Activated CD4-positive, alpha-beta memory T cell treated with anti-CD3 and anti-CD28 coated beads for 36 hours (primary cell): ENCODE data around the gene SNAP29. TPM values are rescaled to one million over a fixed set of nuclear protein-coding genes. Genes with fewer than 3 reads are reported as not detected.
"Not testable (repeated sequence)": the region's sequence is repeated elsewhere in the genome, so short reads cannot be mapped to it uniquely, and the experiment has no call there.

ENCODE experiments used
- CTCF ChIA-PET: fragments of 350-600 bp; sonication (Branson Sonifier 250); formaldehyde crosslinking; loops from one replicate; lab custom pipeline; 2021; ENCODE audit warnings: antibody characterized with exemption, inconsistent platforms; lab: Charles Lee
- POLR2A ChIA-PET: fragments of 350-600 bp; sonication (Branson Sonifier 250); formaldehyde crosslinking; loops from one replicate; lab custom pipeline; 2021; ENCODE audit warnings: antibody characterized with exemption; lab: Charles Lee
- DNase-seq: peaks from one replicate; pipeline ENCODE4 v3.0.0-alpha.2; 2020
- H3K27ac Mint-ChIP-seq: one replicate; pipeline ENCODE4 v1.8.0; 2021; ENCODE audit warnings: mixed read lengths
- H3K27me3 Mint-ChIP-seq: one replicate; pipeline ENCODE4 v1.8.0; 2021; ENCODE audit warnings: mixed read lengths
- H3K36me3 Mint-ChIP-seq: one replicate; pipeline ENCODE4 v1.8.0; 2021; ENCODE audit warnings: mixed read lengths
- H3K4me1 Mint-ChIP-seq: one replicate; pipeline ENCODE4 v1.8.0; 2021; ENCODE audit warnings: low read depth, mixed read lengths
- H3K4me3 Mint-ChIP-seq: one replicate; pipeline ENCODE4 v1.8.0; 2021; ENCODE audit warnings: mild to moderate bottlenecking, mixed read lengths
- H3K9me3 Mint-ChIP-seq: one replicate; pipeline ENCODE4 v1.8.0; 2021; ENCODE audit warnings: mixed read lengths
- intact Hi-C: fragments of 100-400 bp; cut with micrococcal nuclease; formaldehyde crosslinking; loops from one replicate; pipeline ENCODE4 v1.15.1; 2023
- total RNA-seq, 2 experiments: library from RNA; stranded (reverse); gene quantifications; one replicate each; pipeline ENCODE4 v1.2.3, GENCODE V29; 2021

Gene SNAP29
- total RNA-seq, 2 experiments from 2014 or later: 28.2 to 29.1 TPM

DNA sequence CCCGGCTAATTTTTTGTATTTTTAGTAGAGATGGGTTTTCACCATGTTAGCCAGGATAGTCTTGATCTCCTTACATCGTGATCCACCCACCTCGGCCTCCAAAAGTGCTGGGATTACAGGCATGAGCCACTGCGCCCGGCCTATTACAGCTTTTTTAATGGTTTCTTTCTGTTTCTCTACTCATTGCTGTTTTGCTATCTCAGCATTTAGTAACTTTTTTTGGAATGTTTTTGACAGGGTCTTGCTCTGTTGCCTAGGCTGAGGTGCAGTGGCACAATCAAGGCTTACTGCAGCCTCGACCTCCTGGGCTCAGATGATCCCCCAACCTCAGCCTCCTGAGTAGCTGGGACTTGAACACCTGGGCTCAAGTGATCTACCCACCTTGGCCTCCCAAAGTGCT is 53.7 kb downstream of the SNAP29 start:
- Mint-ChIP-seq H3K4me1 (peaks cover 6% of the 10 kb centered on the region), H3K36me3 (no peaks in the 10 kb centered on the region), H3K9me3 (no peaks in the 10 kb centered on the region), H3K27me3 (no peaks in the 10 kb centered on the region), H3K27ac (no peak overlapping the region), H3K4me3 (no peak overlapping the region)
- DNase-seq: no peak
- POLR2A ChIA-PET: no interaction called here
- CTCF ChIA-PET: interaction anchor here (1.1 kb wide), 1 partner anchor 11 kb away, joined by 4 read pairs; no protein-coding TSS in a partner anchor
- intact Hi-C loops: loop anchor here (10.0 kb wide), 1 partner anchor 408 kb away; the partner anchor contains the start of gene MED15

DNA sequence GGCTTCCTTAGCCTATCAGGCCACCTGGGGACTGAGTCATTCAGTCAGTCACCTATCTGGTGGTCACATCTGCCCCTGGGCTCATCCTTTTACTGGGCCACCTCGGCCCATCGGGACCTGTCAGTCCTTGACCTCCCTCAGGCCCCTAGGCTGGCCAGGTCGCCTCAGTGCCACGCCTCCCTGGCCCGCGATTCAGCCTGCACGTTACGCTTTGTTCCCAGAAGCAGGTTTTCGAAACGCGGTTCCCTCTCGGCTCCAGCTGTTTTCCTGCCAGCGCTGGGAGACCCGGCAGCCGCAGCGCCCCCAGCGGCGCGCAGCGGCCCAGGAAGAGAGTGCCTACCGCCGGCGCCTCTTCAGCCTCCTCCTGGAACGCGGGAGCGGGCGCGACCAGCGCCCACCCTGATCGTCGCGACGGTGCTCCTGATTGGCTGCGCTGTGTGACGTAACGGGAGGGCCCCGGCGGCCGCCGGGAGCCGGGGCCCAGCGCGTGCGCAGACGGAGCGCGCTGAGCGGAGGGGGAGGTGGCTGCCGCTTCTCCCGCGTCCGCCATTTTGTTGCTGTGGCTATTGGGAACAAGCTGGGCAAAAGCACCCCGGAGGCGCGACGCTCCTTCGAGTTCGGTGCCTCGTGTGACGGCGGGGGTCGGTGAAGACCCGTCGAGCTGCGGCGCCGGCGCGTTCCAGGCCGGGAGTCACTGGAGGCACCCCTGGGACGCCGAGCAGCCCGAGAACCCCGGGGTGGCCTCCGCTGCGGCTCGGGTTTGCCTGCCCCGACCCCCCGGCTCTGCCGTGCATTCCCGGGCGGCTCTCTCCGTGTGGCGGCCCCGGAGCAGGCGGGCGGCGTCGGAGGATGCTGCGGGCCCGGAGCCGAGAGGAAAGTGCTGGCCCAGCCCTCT is 58.4 kb downstream of the SNAP29 start, which contains the start of gene CRKL:
Gene CRKL, plus strand, starts transcription at position 492 of the 895 bp plus-strand sequence. CDS start 528 bp downstream, outside the sequence.
- peak within 1 kb of the TSS; percentile 99 for H3K4me3 Mint-ChIP-seq
- no peaks in the 10 kb centered on the region for H3K9me3 Mint-ChIP-seq
- POLR2A ChIA-PET: no interaction called here
- H3K27me3 Mint-ChIP-seq: no peaks in the 10 kb centered on the region
- peaks cover 28% of the 10 kb centered on the region for H3K4me1 Mint-ChIP-seq
- peak; percentile 98 for DNase-seq
- peaks cover 19% of the 10 kb centered on the region for H3K36me3 Mint-ChIP-seq
- H3K27ac Mint-ChIP-seq: peak within 1 kb of the TSS; percentile 88
- CTCF ChIA-PET: interaction anchor here (0.6 to 2.4 kb wide), 5 partner anchors 9 to 133 kb away, joined by 3 to 7 read pairs (median 4); no protein-coding TSS in a partner anchor
- intact Hi-C loops: loop anchor here (1.0 to 10.0 kb wide), 5 partner anchors 50 to 412 kb away; partner anchors contain the start of genes AIFM3, LZTR1, MED15 and PI4KA

DNA sequence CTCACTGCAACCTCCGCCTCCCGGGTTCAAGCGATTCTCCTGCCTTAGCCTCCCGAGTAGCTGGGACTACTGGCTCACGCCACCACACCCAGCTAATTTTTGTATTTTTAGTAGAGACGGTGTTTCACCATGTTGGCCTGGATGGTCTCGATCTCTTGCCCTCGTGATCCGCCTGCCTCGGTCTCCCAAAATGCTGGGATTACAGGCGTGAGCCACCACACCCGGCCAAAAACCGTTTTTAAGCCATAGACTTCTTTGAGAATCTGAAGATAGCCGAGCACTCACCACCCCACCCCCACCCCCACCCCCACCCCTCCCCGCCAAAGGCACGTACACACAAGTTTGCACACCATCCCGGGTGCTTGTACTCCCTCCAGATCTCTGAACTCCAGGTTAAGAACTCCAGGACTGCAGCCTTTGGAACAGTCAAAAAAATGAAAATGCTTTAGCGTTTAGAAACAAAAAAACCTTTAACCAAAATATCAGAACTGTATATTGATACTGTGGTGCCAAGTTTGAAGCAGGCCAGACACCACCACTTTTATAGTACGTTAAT is 59.9 kb downstream of the SNAP29 start:
- intact Hi-C loops: loop anchor here (5.0 to 10.0 kb wide), 2 partner anchors 49 to 414 kb away; partner anchors contain the start of genes AIFM3 and MED15
- H3K4me3 Mint-ChIP-seq: peak overlapping the region; percentile 99
- POLR2A ChIA-PET: no interaction called here
- peaks cover 32% of the 10 kb centered on the region for H3K4me1 Mint-ChIP-seq
- H3K27ac Mint-ChIP-seq: peak overlapping the region; percentile 88
- no peaks in the 10 kb centered on the region for H3K9me3 Mint-ChIP-seq
- H3K27me3 Mint-ChIP-seq: no peaks in the 10 kb centered on the region
- CTCF ChIA-PET: no interaction called here
- H3K36me3 Mint-ChIP-seq: peaks cover 22% of the 10 kb centered on the region
- peak; percentile 10 for DNase-seq

- DNase-seq: no peak
- POLR2A ChIA-PET: interaction anchor here (0.6 to 1.0 kb wide), 2 partner anchors 52 to 66 kb away, joined by 3 read pairs; no protein-coding TSS in a partner anchor
- Mint-ChIP-seq H3K9me3 (no peaks in the 10 kb centered on the region), H3K4me1 (peaks cover 39% of the 10 kb centered on the region), H3K4me3 (peak overlapping the region; percentile 99), H3K27ac (no peak overlapping the region), H3K36me3 (peaks cover 22% of the 10 kb centered on the region), H3K27me3 (no peaks in the 10 kb centered on the region)
- intact Hi-C loops: loop anchor here (5.0 to 10.0 kb wide), 2 partner anchors 48 to 415 kb away; partner anchors contain the start of genes AIFM3 and MED15
- CTCF ChIA-PET: interaction anchor here (1.5 kb wide), 1 partner anchor 136 kb away, joined by 4 read pairs; no protein-coding TSS in a partner anchor
Measured at GRCh38 chr22:20919718-20920117, 60.9 kb downstream of the SNAP29 start.

DNA sequence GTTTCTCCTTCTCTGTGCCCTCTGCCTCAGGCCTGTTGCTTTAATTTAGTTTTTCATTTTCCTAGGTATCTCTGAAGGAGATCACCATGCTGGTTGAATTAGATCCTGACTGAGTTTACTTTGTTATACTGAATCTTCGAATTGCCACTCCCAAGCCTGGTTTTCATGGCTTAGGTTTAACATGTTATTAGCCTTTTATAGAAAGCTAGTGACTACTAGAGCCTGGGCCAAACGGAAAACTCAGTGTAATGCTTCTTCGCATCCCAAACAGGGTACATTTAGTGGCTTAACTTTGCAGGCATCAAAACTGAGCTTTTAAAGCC is 62.0 kb downstream of the SNAP29 start:
- H3K27me3 Mint-ChIP-seq: no peaks in the 10 kb centered on the region

GRCh38 chr22:20922141-20922751 is 63.4 kb downstream of the SNAP29 start:
- ChIA-PET POLR2A (no interaction called here), CTCF (interaction anchor here (1.8 kb wide), 1 partner anchor 10 kb away, joined by 4 read pairs; no protein-coding TSS in a partner anchor)
- Mint-ChIP-seq H3K4me1 (peaks cover 49% of the 10 kb centered on the region), H3K27ac (no peak overlapping the region), H3K27me3 (no peaks in the 10 kb centered on the region), H3K4me3 (no peak overlapping the region), H3K9me3 (no peaks in the 10 kb centered on the region), H3K36me3 (peaks cover 24% of the 10 kb centered on the region)
- DNase-seq: no peak
- intact Hi-C loops: no loop called here

More for the DNA sequence above, 62.0 kb downstream of the SNAP29 start:
- ChIA-PET CTCF (interaction anchor here (1.0 to 1.5 kb wide), 4 partner anchors 16 to 137 kb away, joined by 3 to 4 read pairs (median 4); no protein-coding TSS in a partner anchor), POLR2A (no interaction called here)
- Mint-ChIP-seq H3K4me1 (peaks cover 44% of the 10 kb centered on the region), H3K27ac (no peak overlapping the region), H3K9me3 (no peaks in the 10 kb centered on the region), H3K36me3 (peaks cover 22% of the 10 kb centered on the region), H3K4me3 (peak overlapping the region; percentile 99)
- intact Hi-C loops: no loop called here
- no peak for DNase-seq

GRCh38 chr22:20926243-20926642 is 67.4 kb downstream of the SNAP29 start:
- Mint-ChIP-seq H3K9me3 (no peaks in the 10 kb centered on the region), H3K4me3 (no peak overlapping the region), H3K36me3 (peaks cover 16% of the 10 kb centered on the region), H3K27ac (no peak overlapping the region), H3K27me3 (no peaks in the 10 kb centered on the region), H3K4me1 (peaks cover 48% of the 10 kb centered on the region)
- no peak for DNase-seq
- ChIA-PET CTCF (interaction anchor here (0.9 to 1.2 kb wide), 3 partner anchors 56 to 176 kb away, joined by 3 read pairs; partner anchors contain the start of gene LZTR1), POLR2A (no interaction called here)
- intact Hi-C loops: no loop called here

DNA sequence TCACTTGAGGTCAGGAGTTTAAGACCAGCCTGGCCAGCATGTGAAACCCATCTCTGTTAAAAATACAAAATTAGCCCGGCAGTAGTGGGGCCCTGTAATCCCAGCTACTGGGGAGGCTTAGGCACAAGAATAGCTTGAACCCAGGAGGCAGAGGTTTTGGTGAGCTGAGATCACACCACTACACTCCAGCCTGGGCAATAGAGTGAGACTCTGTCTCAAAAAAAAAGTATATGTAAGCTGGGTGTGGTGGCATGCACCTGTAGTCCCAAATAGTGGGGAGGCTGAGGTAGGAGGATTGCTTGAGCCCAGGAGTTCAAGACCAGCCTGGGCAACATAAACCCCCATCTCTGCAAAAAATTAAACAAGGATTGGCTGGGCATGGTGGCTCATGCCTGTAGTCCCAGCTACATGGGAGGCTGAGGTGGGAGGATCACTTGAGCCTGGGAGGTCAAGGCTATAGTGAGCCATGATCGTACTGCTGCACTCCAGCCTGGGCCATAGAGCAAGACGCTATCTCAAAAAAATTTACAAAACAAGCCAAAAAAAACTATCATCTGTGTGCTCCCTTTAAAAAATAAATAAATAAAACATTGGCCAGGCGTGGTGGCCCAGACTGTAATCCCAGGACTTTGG is 69.2 kb downstream of the SNAP29 start:
- no peak for DNase-seq
- no peaks in the 10 kb centered on the region for H3K9me3 Mint-ChIP-seq
- H3K4me1 Mint-ChIP-seq: peaks cover 45% of the 10 kb centered on the region
- peaks cover 15% of the 10 kb centered on the region for H3K36me3 Mint-ChIP-seq
- H3K27me3 Mint-ChIP-seq: no peaks in the 10 kb centered on the region
- intact Hi-C loops: no loop called here
- CTCF ChIA-PET: interaction anchor here (0.6 kb wide), 1 partner anchor 178 kb away, joined by 5 read pairs; no protein-coding TSS in a partner anchor
- no peak overlapping the region for H3K27ac Mint-ChIP-seq
- H3K4me3 Mint-ChIP-seq: no peak overlapping the region
- POLR2A ChIA-PET: no interaction called here

DNA sequence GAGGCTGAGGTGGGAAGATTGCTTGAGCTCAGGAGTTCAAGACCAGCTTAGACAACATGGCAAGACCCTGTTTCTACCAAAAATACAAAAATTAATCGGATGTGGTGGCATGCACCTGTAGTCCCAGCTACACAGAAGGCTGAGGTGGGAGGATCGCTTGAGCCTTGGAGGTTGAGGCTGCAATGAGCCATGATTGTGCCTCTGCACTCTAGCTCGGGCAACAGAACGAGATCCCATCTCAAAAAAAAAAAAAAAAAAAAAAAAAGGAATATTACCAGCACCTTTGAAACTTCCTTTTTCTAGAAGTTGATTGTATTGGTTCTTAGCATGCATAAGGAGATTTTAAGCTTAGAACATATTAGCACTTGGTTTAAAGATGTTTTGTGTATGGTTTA is 69.8 kb downstream of the SNAP29 start:
- Mint-ChIP-seq H3K4me1 (peaks cover 45% of the 10 kb centered on the region), H3K36me3 (peaks cover 15% of the 10 kb centered on the region), H3K27ac (no peak overlapping the region), H3K27me3 (no peaks in the 10 kb centered on the region), H3K4me3 (no peak overlapping the region), H3K9me3 (no peaks in the 10 kb centered on the region)
- intact Hi-C loops: no loop called here
- DNase-seq: no peak
- CTCF ChIA-PET: interaction anchor here (0.6 kb wide), 1 partner anchor 177 kb away, joined by 5 read pairs; no protein-coding TSS in a partner anchor
- POLR2A ChIA-PET: no interaction called here

- Mint-ChIP-seq H3K27ac (no peak overlapping the region), H3K4me1 (peaks cover 46% of the 10 kb centered on the region)
- CTCF ChIA-PET: no interaction called here
Measured at GRCh38 chr22:20930004-20930403, 71.2 kb downstream of the SNAP29 start.

GRCh38 chr22:20930435-20930834 is 71.6 kb downstream of the SNAP29 start:
- Mint-ChIP-seq H3K36me3 (peaks cover 25% of the 10 kb centered on the region), H3K4me1 (peaks cover 47% of the 10 kb centered on the region)
- H3K9me3 Mint-ChIP-seq, DNase-seq, H3K27ac Mint-ChIP-seq, H3K4me3 Mint-ChIP-seq, POLR2A ChIA-PET, H3K27me3 Mint-ChIP-seq, CTCF ChIA-PET, intact Hi-C loops: not testable (repeated sequence)

More at GRCh38 chr22:20930004-20930403, 71.2 kb downstream of the SNAP29 start:
- no peak overlapping the region for H3K4me3 Mint-ChIP-seq
- peaks cover 25% of the 10 kb centered on the region for H3K36me3 Mint-ChIP-seq
- POLR2A ChIA-PET: no interaction called here
- no peaks in the 10 kb centered on the region for H3K27me3 Mint-ChIP-seq
- intact Hi-C loops: no loop called here
- no peak for DNase-seq
- H3K9me3 Mint-ChIP-seq: no peaks in the 10 kb centered on the region
